H9 (cell line): ENCODE measurements around the gene KLHL21. TPM values are rescaled to one million over a fixed set of nuclear protein-coding genes. Genes with fewer than 3 reads are reported as not detected.
A peak's percentile ranks its signal among the peaks of the same experiment; 100 is the strongest.

ENCODE experiments used
- DNase-seq: peaks from one replicate; pipeline ENCODE4 v3.0.0-alpha.2; 2017
- H2AFZ ChIP-seq: one replicate; pipeline ENCODE4 v1.6.1; 2013; ENCODE audit warnings: mild to moderate bottlenecking, low read length, control low read depth, moderate library complexity
- H2AK5ac ChIP-seq: 2 replicates; pipeline ENCODE4 v1.6.1; 2013; ENCODE audit warnings: low read length, control low read depth, mixed read lengths; ENCODE audit not compliant: insufficient read length
- H2BK120ac ChIP-seq: one replicate; pipeline ENCODE4 v1.6.1; 2013; ENCODE audit warnings: low read depth, mild to moderate bottlenecking, low read length, control low read depth, inconsistent platforms; ENCODE audit not compliant: poor library complexity, severe bottlenecking
- H2BK12ac ChIP-seq: 2 replicates; pipeline ENCODE4 v1.6.1; 2013; ENCODE audit warnings: low read length, control low read depth, mixed read lengths, low read depth; ENCODE audit not compliant: insufficient read length
- H2BK15ac ChIP-seq: 2 replicates; pipeline ENCODE4 v1.6.1; 2013; ENCODE audit warnings: low read depth, low read length, control low read depth
- H2BK20ac ChIP-seq: one replicate; pipeline ENCODE4 v1.6.1; 2013; ENCODE audit warnings: low read depth, mild to moderate bottlenecking, low read length, control low read depth, inconsistent platforms; ENCODE audit not compliant: poor library complexity, severe bottlenecking
- H2BK5ac ChIP-seq: 2 replicates; pipeline ENCODE4 v1.6.1; 2013; ENCODE audit warnings: low read length, control low read depth, mixed read lengths; ENCODE audit not compliant: insufficient read length
- H3K14ac ChIP-seq: 2 replicates; pipeline ENCODE4 v1.6.1; 2013; ENCODE audit warnings: low read length, control low read depth; ENCODE audit not compliant: insufficient read depth
- H3K18ac ChIP-seq: 2 replicates; pipeline ENCODE4 v1.6.1; 2013; ENCODE audit warnings: low read depth, mild to moderate bottlenecking, mixed read lengths, low read length, control low read depth; ENCODE audit not compliant: insufficient read length
- H3K23ac ChIP-seq: 2 replicates; pipeline ENCODE4 v1.6.1; 2013; ENCODE audit warnings: low read length, control low read depth, mixed read lengths, low read depth; ENCODE audit not compliant: insufficient read length
- H3K23me2 ChIP-seq: 2 replicates; pipeline ENCODE4 v1.6.1; 2013; ENCODE audit warnings: low read depth, mild to moderate bottlenecking, mixed read lengths, low read length, control low read depth; ENCODE audit not compliant: insufficient read length, poor library complexity, severe bottlenecking
- H3K27ac ChIP-seq: 2 replicates; pipeline ENCODE4 v1.5.1; 2013; ENCODE audit warnings: low read length, control low read depth, mixed read lengths, low read depth; ENCODE audit not compliant: insufficient read length
- H3K27me3 ChIP-seq: 2 replicates; pipeline ENCODE4 v1.6.1; 2013; ENCODE audit warnings: low read length, control low read depth, inconsistent platforms; ENCODE audit not compliant: insufficient read depth
- H3K4ac ChIP-seq: 2 replicates; pipeline ENCODE4 v1.6.1; 2013; ENCODE audit warnings: low read depth, mild to moderate bottlenecking, control low read depth, inconsistent platforms, low read length, moderate library complexity
- H3K4me1 ChIP-seq: 2 replicates; pipeline ENCODE4 v1.6.1; 2013; ENCODE audit warnings: low read length, control low read depth, inconsistent platforms; ENCODE audit not compliant: insufficient read depth
- H3K4me2 ChIP-seq: 2 replicates; pipeline ENCODE4 v1.6.1; 2013; ENCODE audit warnings: low read length, control low read depth, mixed read lengths; ENCODE audit not compliant: insufficient read length, insufficient read depth
- H3K56ac ChIP-seq: 2 replicates; pipeline ENCODE4 v1.6.1; 2013; ENCODE audit warnings: low read depth, mild to moderate bottlenecking, mixed read lengths, low read length, control low read depth; ENCODE audit not compliant: insufficient read length
- H3K79me1 ChIP-seq: 2 replicates; pipeline ENCODE4 v1.6.1; 2013; ENCODE audit warnings: low read depth, mild to moderate bottlenecking, moderate library complexity, low read length, control low read depth, inconsistent platforms; ENCODE audit not compliant: insufficient read depth, poor library complexity, severe bottlenecking
- H3K79me2 ChIP-seq: 2 replicates; pipeline ENCODE4 v1.6.1; 2013; ENCODE audit warnings: low read length, control low read depth, inconsistent platforms; ENCODE audit not compliant: insufficient read depth
- H3K9ac ChIP-seq: 2 replicates; pipeline ENCODE4 v1.6.1; 2013; ENCODE audit warnings: low read length, control low read depth, mixed read lengths; ENCODE audit not compliant: insufficient read length; ENCODE audit errors: extremely low read depth
- H3K9me3 ChIP-seq: one replicate; pipeline ENCODE4 v1.6.1; 2013; ENCODE audit warnings: low read depth, low read length, inconsistent platforms; ENCODE audit not compliant: control insufficient read depth
- H3T11ph ChIP-seq: one replicate; pipeline ENCODE4 v1.6.1; 2013; ENCODE audit warnings: mild to moderate bottlenecking, low read length, control low read depth, inconsistent platforms
- H4K20me1 ChIP-seq: one replicate; pipeline ENCODE4 v1.6.1; 2013; ENCODE audit not compliant: control insufficient read depth, insufficient read length, insufficient read depth
- H4K5ac ChIP-seq: 2 replicates; pipeline ENCODE4 v1.6.1; 2013; ENCODE audit warnings: low read depth, mild to moderate bottlenecking, mixed read lengths, low read length, control low read depth; ENCODE audit not compliant: insufficient read length
- H4K8ac ChIP-seq: replicated peaks from 2 replicates; pipeline ENCODE4 v1.6.1; 2013; ENCODE audit warnings: low read length, control low read depth, mixed read lengths, low read depth; ENCODE audit not compliant: insufficient read length
- H4K91ac ChIP-seq: 2 replicates; pipeline ENCODE4 v1.6.1; 2013; ENCODE audit warnings: low read depth, mild to moderate bottlenecking, moderate library complexity, mixed read lengths, low read length, control low read depth; ENCODE audit not compliant: insufficient read length
- H3K27ac Mint-ChIP-seq, 3 experiments: 2 replicates in 2 of 3; 3 replicates in 1 of 3; pipeline ENCODE4 v1.8.0; 2020 to 2021; ENCODE audit warnings: mixed read lengths in 3 of 3, mild to moderate bottlenecking in 1 of 3, moderate library complexity in 1 of 3
- H3K27me3 Mint-ChIP-seq: 2 replicates; pipeline ENCODE4 v1.8.0; 2021; ENCODE audit warnings: low read depth, mild to moderate bottlenecking, moderate library complexity, mixed read lengths
- H3K36me3 Mint-ChIP-seq, 3 experiments: 2 replicates in 2 of 3; 3 replicates in 1 of 3; pipeline ENCODE4 v1.8.0; 2020 to 2021; ENCODE audit warnings: low read depth in 3 of 3, mixed read lengths in 3 of 3; ENCODE audit not compliant: insufficient read depth in 1 of 3
- H3K4me1 Mint-ChIP-seq, 2 experiments: 2 replicates each; pipeline ENCODE4 v1.8.0; 2020; ENCODE audit warnings: mixed read lengths in 2 of 2
- H3K4me3 Mint-ChIP-seq, 2 experiments: 2 replicates in 1 of 2; 3 replicates in 1 of 2; pipeline ENCODE4 v1.8.0; 2020 to 2021; ENCODE audit warnings: mild to moderate bottlenecking in 2 of 2, mixed read lengths in 2 of 2, moderate library complexity in 1 of 2
- H3K9me3 Mint-ChIP-seq, 2 experiments: 2 replicates in 1 of 2; 3 replicates in 1 of 2; pipeline ENCODE4 v1.8.0; 2020; ENCODE audit warnings: mild to moderate bottlenecking in 2 of 2, mixed read lengths in 2 of 2, moderate library complexity in 1 of 2
- CTCF ChIP-seq: fragments of 200-600 bp; sonication (generic); conservative IDR thresholded peaks from 3 replicates; pipeline ENCODE4 v1.8.0; 2021; ENCODE audit warnings: antibody characterized with exemption, mild to moderate bottlenecking
- WGBS: extraction: QIAGEN DNeasy Blood & Tissue Kit; methylation state at CpG from one replicate; pipeline ENCODE4 v1.1.7; 2013; ENCODE audit warnings: missing lambda C conversion rate, low lambda C conversion rate, mixed read lengths; ENCODE audit not compliant: insufficient read length; ENCODE audit errors: extremely low coverage; 5-methylcytosine and 5-hydroxymethylcytosine counted together
- total RNA-seq: library from RNA; stranded (reverse); gene quantifications from 2 replicates; pipeline ENCODE4 v1.2.1, GENCODE V29; 2021

Gene KLHL21
- total RNA-seq, 1 experiment from 2014 or later, result 31.9 TPM

- Histone ChIP-seq H4K91ac (no peak overlapping the region), H3K79me1 (peaks cover 4% of the 10 kb centered on the region), H3K4me1 (no peaks in the 10 kb centered on the region; the same call in 1 of the 2 replicates), H3K23ac (no peak overlapping the region), H2AK5ac (no peak overlapping the region), H3K18ac (no peak overlapping the region), H2BK15ac (no peak overlapping the region), H2BK5ac (no peak overlapping the region), H3K27me3 (no peaks in the 10 kb centered on the region), H3K23me2 (peaks cover 7% of the 10 kb centered on the region), H2BK12ac (no peak overlapping the region), H4K5ac (no peak overlapping the region), H4K20me1 (no peaks in the 10 kb centered on the region), H3K27ac (no peak overlapping the region), H2BK20ac (no peak overlapping the region), H3K9ac (no peak overlapping the region), H3K4me2 (no peak overlapping the region), H3K4ac (no peak overlapping the region), H3K14ac (no peak overlapping the region), H2BK120ac (no peak overlapping the region), H3K56ac (no peak overlapping the region), H2AFZ (no peak overlapping the region), H4K8ac (no peak overlapping the region), H3K9me3 (no peaks in the 10 kb centered on the region), H3T11ph (no peak overlapping the region), H3K79me2 (no peaks in the 10 kb centered on the region)
- DNase-seq, result no peak
- H3K36me3 Mint-ChIP-seq, result peaks cover 0 to 9% (median 2%) of the 10 kb centered on the region in 3 experiments; a peak in 4 of 7 replicates
- peaks cover 16 to 17% of the 10 kb centered on the region in 2 experiments for H3K4me1 Mint-ChIP-seq
- no peak overlapping the region for H3K27ac Mint-ChIP-seq
- H3K4me3 Mint-ChIP-seq, result peak overlapping the region in 1 of 2 experiments; percentile 4; a peak in 1 of 5 replicates
- H3K27me3 Mint-ChIP-seq, result peaks cover 17% of the 10 kb centered on the region
- H3K9me3 Mint-ChIP-seq, result no peaks in the 10 kb centered on the region; a peak in 1 of 5 replicates
- WGBS, result no CpG with 5 or more reads among the region's 6 CpGs
- no peak for TF ChIP-seq CTCF
Measured at GRCh38 chr1:6577831-6578525, 24.7 kb downstream of the KLHL21 start.
